Stimulated activated CD4-positive, alpha-beta T cell treated with anti-CD3 and anti-CD28 coated beads, Interleukin-15, amount 100 ng/mL, for 24 hours (primary cell): ENCODE measurements around the gene MRPS31.
"Not testable (repeated sequence)": the region's sequence is repeated elsewhere in the genome, so short reads cannot be mapped to it uniquely, and the experiment has no call there.

Source experiments
- DNase-seq: peaks from one replicate; pipeline ENCODE4 v3.0.0-alpha.2; 2020

MRPS31 gene

DNA sequence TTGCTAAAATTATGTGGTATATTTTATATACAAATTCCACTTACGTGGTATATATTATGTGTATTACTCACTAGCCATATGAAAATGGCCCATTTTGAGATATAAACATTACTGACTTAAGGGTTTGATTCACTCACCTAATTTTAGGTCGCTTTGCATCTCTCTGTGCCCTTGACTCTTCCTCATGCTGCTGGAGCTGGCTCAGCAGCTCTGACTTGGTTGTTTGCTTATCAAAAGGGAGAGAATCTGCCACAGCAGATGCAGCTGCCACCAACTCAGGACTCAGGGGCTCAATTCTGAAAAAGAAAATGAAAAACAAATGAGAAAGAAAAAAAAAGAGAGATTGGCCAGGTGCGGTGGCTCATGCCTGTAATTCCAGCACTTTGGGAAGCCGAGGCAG, 12.2 kb downstream of the MRPS31 start:
- DNase-seq = no peak

- no peak for DNase-seq
Measured at GRCh38 chr13:40756042-40756441, 14.9 kb downstream of the MRPS31 start.

GRCh38 chr13:40755082-40755700, 15.8 kb downstream of the MRPS31 start:
- no peak for DNase-seq

GRCh38 chr13:40749327-40749726, 21.7 kb downstream of the MRPS31 start:
- no peak for DNase-seq

- DNase-seq = not testable (repeated sequence)
Measured at GRCh38 chr13:40735232-40735548, 35.8 kb downstream of the MRPS31 start.

- DNase-seq = not testable (repeated sequence)
Measured at GRCh38 chr13:40734536-40735231, 36.3 kb downstream of the MRPS31 start.

DNA sequence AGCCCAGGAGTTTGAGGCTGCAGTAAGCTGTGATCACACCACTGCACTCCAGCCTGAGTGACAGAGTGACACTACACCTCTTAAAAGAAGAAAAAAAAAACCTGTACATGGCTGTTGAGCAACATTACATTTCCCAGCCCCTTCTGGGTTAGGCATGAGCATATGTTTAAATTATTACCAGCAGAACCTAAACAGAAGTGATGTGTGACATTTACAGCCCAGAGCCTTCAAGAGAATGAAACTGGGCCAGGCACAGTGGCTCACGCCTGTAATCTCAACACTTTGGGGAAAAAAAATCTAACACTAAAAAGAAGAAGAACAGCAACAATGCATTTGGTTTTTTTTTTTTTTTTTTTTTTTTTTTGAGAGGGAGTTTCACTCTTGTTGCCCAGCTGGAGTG, 38.3 kb downstream of the MRPS31 start:
- no peak for DNase-seq

- DNase-seq = no peak
Measured at GRCh38 chr13:40728595-40728994, 42.4 kb downstream of the MRPS31 start.

- not testable (repeated sequence) for DNase-seq
Measured at GRCh38 chr13:40714433-40714832, 56.6 kb downstream of the MRPS31 start.

DNA sequence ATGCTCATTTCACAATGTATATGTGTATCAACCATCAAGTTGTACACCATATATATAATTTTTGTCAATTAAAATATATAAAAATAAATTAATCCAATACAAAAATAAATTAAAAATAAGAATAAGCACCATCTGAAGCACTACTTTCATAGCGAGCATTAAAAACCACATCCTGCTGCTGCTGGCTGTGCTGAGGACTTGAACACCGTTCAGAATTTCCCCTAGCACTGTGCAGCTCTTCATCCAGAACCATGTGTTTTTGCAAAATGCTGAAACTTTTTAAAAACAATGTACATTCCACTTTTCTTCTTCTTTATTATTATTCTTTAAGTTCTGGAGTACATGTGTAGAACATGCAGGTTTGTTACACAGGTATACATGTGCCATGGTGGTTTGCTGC, 64.6 kb downstream of the MRPS31 start:
- no peak for DNase-seq

GRCh38 chr13:40697711-40698110, 73.3 kb downstream of the MRPS31 start:
- no peak for DNase-seq

DNA sequence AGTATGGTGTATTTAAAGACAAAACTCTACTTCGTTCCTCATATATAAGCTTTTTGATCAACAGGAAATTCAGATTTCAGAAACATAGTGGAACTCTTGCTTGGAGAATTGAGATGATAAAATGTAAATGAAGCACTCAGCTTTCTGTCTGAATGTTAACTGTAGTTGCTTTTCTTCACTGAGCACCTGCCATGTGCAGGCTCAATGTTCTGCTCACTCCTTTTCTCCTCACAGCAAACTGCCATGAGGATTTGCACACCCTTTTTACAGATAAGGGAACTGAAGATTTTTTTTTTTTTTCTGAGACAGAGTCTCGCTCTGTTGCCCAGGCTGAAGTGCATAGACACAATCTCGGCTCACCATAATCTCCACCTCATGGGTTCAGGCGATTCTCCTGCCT, 76.6 kb downstream of the MRPS31 start:
- no peak for DNase-seq

- no peak for DNase-seq
Measured at GRCh38 chr13:40692946-40693345, 78.0 kb downstream of the MRPS31 start.

DNA sequence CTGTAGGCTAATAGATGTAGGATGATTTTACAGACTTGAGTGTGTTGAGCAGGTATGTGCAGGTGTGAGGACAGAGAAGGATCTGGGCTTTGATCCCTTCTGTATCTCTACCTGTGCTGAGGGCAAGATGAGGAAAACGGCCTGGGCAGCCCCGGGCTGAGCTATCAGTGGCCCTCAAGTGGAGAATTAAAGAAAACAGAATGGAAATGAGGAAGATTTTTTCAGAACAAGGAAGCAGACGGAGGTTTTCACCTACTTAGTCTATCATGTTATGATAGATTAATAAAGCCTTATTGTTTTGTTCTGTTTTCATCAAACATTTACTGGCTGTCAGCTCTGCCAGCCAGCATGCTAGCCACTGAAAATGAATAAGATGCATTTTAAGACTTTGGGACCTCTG, 82.2 kb downstream of the MRPS31 start:
- DNase-seq = no peak

GRCh38 chr13:40682449-40683240, 88.3 kb downstream of the MRPS31 start:
- no peak for DNase-seq

DNA sequence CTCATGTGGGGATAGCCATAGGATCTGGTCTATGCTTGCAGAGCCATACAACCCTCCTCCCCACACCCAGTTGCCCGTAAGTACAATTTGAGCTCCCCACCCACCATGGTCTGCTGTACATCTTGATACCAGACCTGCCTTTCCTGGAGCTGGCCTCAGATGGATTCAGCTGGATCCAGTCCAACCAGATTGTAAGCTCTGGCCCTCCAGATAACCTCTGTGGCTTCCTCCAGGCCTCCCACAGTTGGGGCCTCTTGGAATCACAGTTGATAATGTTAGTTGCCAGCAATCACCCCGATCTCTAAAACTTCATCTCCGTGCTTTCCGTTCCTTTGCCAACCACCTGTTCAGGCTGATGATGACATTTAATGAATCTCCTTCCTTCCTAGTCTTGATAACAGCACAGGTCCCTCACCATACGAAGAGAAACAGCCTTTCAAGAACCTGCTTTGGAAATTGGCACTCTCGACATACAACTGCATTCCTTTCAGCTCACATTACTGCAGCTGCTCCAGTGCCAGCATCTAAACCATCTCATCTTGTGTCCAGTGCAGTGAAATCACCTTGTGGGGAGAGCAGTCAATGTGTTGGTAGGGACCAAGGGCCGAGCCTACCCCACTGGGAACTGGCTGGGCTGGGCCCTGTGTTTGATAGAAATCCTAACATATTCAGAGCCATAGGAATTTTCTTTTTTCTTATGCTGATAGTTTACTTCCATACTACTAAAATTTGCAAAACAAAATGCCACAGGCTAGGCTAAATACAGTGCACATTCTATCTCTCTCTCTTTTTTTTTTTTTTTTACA, 89.4 kb downstream of the MRPS31 start:
- no peak for DNase-seq

GRCh38 chr13:40680659-40681323, 90.2 kb downstream of the MRPS31 start:
- no peak for DNase-seq

GRCh38 chr13:40679480-40679985, 91.5 kb downstream of the MRPS31 start:
- no peak for DNase-seq
